Loucy (cell line): ENCODE measurements around the gene CAMK2G.

Experiments used
- H2AFZ ChIP-seq: fragments of 200-600 bp; sonication (generic); 2 replicates; pipeline ENCODE4 v1.6.0; 2016; ENCODE audit warnings: antibody characterized with exemption, mild to moderate bottlenecking, low read length, moderate library complexity
- H3F3A ChIP-seq: fragments of 200-600 bp; 2 replicates; pipeline ENCODE4 v1.6.0; 2016; ENCODE audit warnings: antibody characterized with exemption, low read depth, mild to moderate bottlenecking
- H3K27me3 ChIP-seq: fragments of 200-600 bp; sonication (generic); 2 replicates; pipeline ENCODE4 v1.6.1; 2014; ENCODE audit warnings: low read length, mild to moderate bottlenecking; ENCODE audit not compliant: insufficient read depth, poor library complexity, severe bottlenecking
- H3K36me3 ChIP-seq: fragments of 200-600 bp; sonication (generic); 2 replicates; pipeline ENCODE4 v1.6.1; 2016; ENCODE audit warnings: low read length; ENCODE audit not compliant: insufficient read depth
- H3K4me1 ChIP-seq: fragments of 200-600 bp; sonication (generic); 2 replicates; pipeline ENCODE4 v1.5.1; 2014; ENCODE audit warnings: low read length, mild to moderate bottlenecking; ENCODE audit not compliant: insufficient read depth, poor library complexity, severe bottlenecking
- H3K4me2 ChIP-seq: fragments of 200-600 bp; sonication (generic); 2 replicates; pipeline ENCODE4 v1.6.0; 2014; ENCODE audit warnings: antibody characterized with exemption, low read length, low read depth, mild to moderate bottlenecking; ENCODE audit not compliant: poor library complexity, severe bottlenecking
- H3K4me3 ChIP-seq: fragments of 200-600 bp; sonication (generic); 2 replicates; pipeline ENCODE4 v1.5.1; 2014; ENCODE audit warnings: low read length, mild to moderate bottlenecking, mixed read lengths; ENCODE audit not compliant: poor library complexity, severe bottlenecking
- H3K79me2 ChIP-seq: fragments of 200-600 bp; sonication (generic); 2 replicates; pipeline ENCODE4 v1.6.1; 2014; ENCODE audit warnings: low read length; ENCODE audit not compliant: insufficient read depth
- H3K9ac ChIP-seq: fragments of 200-600 bp; sonication (generic); 2 replicates; pipeline ENCODE4 v1.6.0; 2014; ENCODE audit warnings: mild to moderate bottlenecking, low read depth, low read length, moderate library complexity; ENCODE audit not compliant: poor library complexity, severe bottlenecking
- H3K9me2 ChIP-seq: fragments of 200-600 bp; sonication (generic); replicated peaks from 2 replicates; pipeline ENCODE4 v1.6.1; 2016; ENCODE audit warnings: low read depth, low read length, mixed read lengths
- H3K9me3 ChIP-seq: fragments of 200-600 bp; sonication (generic); 2 replicates; pipeline ENCODE4 v1.6.1; 2014; ENCODE audit warnings: mild to moderate bottlenecking, antibody characterized with exemption, low read length, low read depth; ENCODE audit not compliant: insufficient read depth
- H4K20me1 ChIP-seq: fragments of 200-600 bp; sonication (generic); 2 replicates; pipeline ENCODE4 v1.6.0; 2014; ENCODE audit warnings: antibody characterized with exemption, low read length, mild to moderate bottlenecking; ENCODE audit not compliant: insufficient read depth, poor library complexity, severe bottlenecking
- CTCF ChIP-seq: fragments of 200-600 bp; sonication (generic); conservative IDR thresholded peaks from 2 replicates; pipeline ENCODE4 v1.5.1; 2014; ENCODE audit warnings: mild to moderate bottlenecking, antibody characterized with exemption, low read length
- EZH2phosphoT487 ChIP-seq: fragments of 200-600 bp; IDR thresholded peaks from 2 replicates; pipeline ENCODE4 v1.6.1; 2018; ENCODE audit warnings: antibody characterized with exemption, mild to moderate bottlenecking, moderate library complexity, borderline replicate concordance

CAMK2G gene

GRCh38 chr10:73768881-73769280 lies 105.5 kb downstream of the CAMK2G start:
- Histone ChIP-seq H3F3A (no peaks in the 10 kb centered on the region), H3K27me3 (no peaks in the 10 kb centered on the region), H3K9me2 (no peaks in the 10 kb centered on the region), H3K9ac (no peak overlapping the region), H3K36me3 (peaks cover 83% of the 10 kb centered on the region), H3K9me3 (no peaks in the 10 kb centered on the region), H3K4me2 (no peak overlapping the region), H2AFZ (no peak overlapping the region), H3K4me1 (no peaks in the 10 kb centered on the region), H3K79me2 (peaks cover 11% of the 10 kb centered on the region), H4K20me1 (peaks cover 13% of the 10 kb centered on the region), H3K4me3 (no peak overlapping the region)
- TF ChIP-seq EZH2phosphoT487, result no peak

GRCh38 chr10:73765066-73765465 lies 109.3 kb downstream of the CAMK2G start:
- Histone ChIP-seq H3K9ac (no peak overlapping the region), H3K27me3 (no peaks in the 10 kb centered on the region), H3K79me2 (no peaks in the 10 kb centered on the region), H3K9me2 (no peaks in the 10 kb centered on the region), H3F3A (no peaks in the 10 kb centered on the region), H3K36me3 (peaks cover 95% of the 10 kb centered on the region), H3K4me1 (no peaks in the 10 kb centered on the region), H3K4me2 (no peak overlapping the region), H2AFZ (no peak overlapping the region), H4K20me1 (no peaks in the 10 kb centered on the region), H3K9me3 (no peaks in the 10 kb centered on the region), H3K4me3 (no peak overlapping the region)
- no peak for TF ChIP-seq EZH2phosphoT487
- TF ChIP-seq CTCF, result no peak

GRCh38 chr10:73763343-73763742 lies 111.0 kb downstream of the CAMK2G start:
- Histone ChIP-seq H3K9me2 (no peaks in the 10 kb centered on the region), H3K79me2 (no peaks in the 10 kb centered on the region), H3K27me3 (no peaks in the 10 kb centered on the region), H3K4me3 (no peak overlapping the region), H3K36me3 (peaks cover 93% of the 10 kb centered on the region), H2AFZ (no peak overlapping the region), H3K9ac (no peak overlapping the region), H3K9me3 (no peaks in the 10 kb centered on the region), H4K20me1 (no peaks in the 10 kb centered on the region), H3K4me2 (no peak overlapping the region), H3F3A (no peaks in the 10 kb centered on the region), H3K4me1 (no peaks in the 10 kb centered on the region)
- TF ChIP-seq CTCF (no peak), EZH2phosphoT487 (no peak)

- Histone ChIP-seq H3K4me1 (no peaks in the 10 kb centered on the region), H3K9me2 (no peaks in the 10 kb centered on the region), H4K20me1 (no peaks in the 10 kb centered on the region), H3K27me3 (no peaks in the 10 kb centered on the region), H2AFZ (no peak overlapping the region), H3K36me3 (peaks cover 90% of the 10 kb centered on the region), H3F3A (no peaks in the 10 kb centered on the region), H3K4me2 (no peak overlapping the region), H3K9ac (no peak overlapping the region), H3K79me2 (no peaks in the 10 kb centered on the region), H3K4me3 (no peak overlapping the region), H3K9me3 (no peaks in the 10 kb centered on the region)
- no peak for TF ChIP-seq CTCF
- no peak for TF ChIP-seq EZH2phosphoT487
These were observed 111.4 kb downstream of the CAMK2G start for GRCh38 chr10:73762915-73763314.
